ENCODE results near the gene RFX3.

The RFX3 gene

GRCh38 chr9:3215658-3216057 lies 310.1 kb downstream of the RFX3 start:
- DNase-seq (ENCODE audit: low spot score), result no peak

GRCh38 chr9:3214741-3215140 lies 311.1 kb downstream of the RFX3 start:
- no peak for DNase-seq (ENCODE audit: low spot score)

- no peak for DNase-seq (ENCODE audit: low spot score)
Measured at GRCh38 chr9:3205421-3206095, 320.2 kb downstream of the RFX3 start.

GRCh38 chr9:3200331-3200774 lies 325.4 kb downstream of the RFX3 start:
- peak; percentile 52 for DNase-seq (ENCODE audit: low spot score)

- DNase-seq (ENCODE audit: low spot score), result no peak
Measured at GRCh38 chr9:3193791-3194190, 332.0 kb downstream of the RFX3 start.

- no peak for DNase-seq (ENCODE audit: low spot score)
Measured at GRCh38 chr9:3191715-3192114, 334.1 kb downstream of the RFX3 start.

GRCh38 chr9:3189113-3189861 lies 336.5 kb downstream of the RFX3 start:
- no peak for DNase-seq (ENCODE audit: low spot score)

GRCh38 chr9:3186751-3187150 lies 339.1 kb downstream of the RFX3 start:
- no peak for DNase-seq (ENCODE audit: low spot score)

GRCh38 chr9:3181049-3181953 lies 344.5 kb downstream of the RFX3 start:
- no peak for DNase-seq (ENCODE audit: low spot score)

GRCh38 chr9:3180696-3181048 lies 345.1 kb downstream of the RFX3 start:
- DNase-seq (ENCODE audit: low spot score), result no peak

- DNase-seq (ENCODE audit: low spot score), result no peak
Measured at GRCh38 chr9:3179711-3180110, 346.1 kb downstream of the RFX3 start.

- peak; percentile 32 for DNase-seq (ENCODE audit: low spot score)
Measured at GRCh38 chr9:3177936-3178335, 347.9 kb downstream of the RFX3 start.

- DNase-seq (ENCODE audit: low spot score), result no peak
Measured at GRCh38 chr9:3177146-3177761, 348.5 kb downstream of the RFX3 start.

- no peak for DNase-seq (ENCODE audit: low spot score)
Measured at GRCh38 chr9:3173374-3173773, 352.4 kb downstream of the RFX3 start.

GRCh38 chr9:3170819-3171218 lies 355.0 kb downstream of the RFX3 start:
- no peak for DNase-seq (ENCODE audit: low spot score)
